A549 (cell line): Measurements from ENCODE around the gene DNAJC7.

Experiments
- ESRRA ChIP-seq: fragments of 150-350 bp; IDR thresholded peaks from 2 replicates; pipeline ENCODE4 v1.6.1; 2014; ENCODE audit warnings: mild to moderate bottlenecking, low read length, borderline replicate concordance
- HDAC2 ChIP-seq: fragments of 200-600 bp; sonication (generic); IDR thresholded peaks from 2 replicates; pipeline ENCODE4 v1.6.1; 2016
- JUN ChIP-seq, 2 experiments: fragments of >200 bp; sonication (Bioruptor Twin); formaldehyde crosslinking; IDR thresholded peaks; 2 replicates in 1 of 2; 3 replicates in 1 of 2; pipeline ENCODE4 v1.6.1; 2016 to 2017
- NFE2L2 ChIP-seq: fragments of 150-350 bp; conservative IDR thresholded peaks from 2 replicates; pipeline ENCODE4 v1.6.1; 2014; ENCODE audit warnings: low read length
- RAD21 ChIP-seq, 2 experiments: fragments of >200 bp in 1 of 2; sonication (Bioruptor Twin) in 1 of 2; formaldehyde crosslinking in 1 of 2; IDR thresholded peaks in 1 of 2; conservative IDR thresholded peaks in 1 of 2; 2 replicates in 1 of 2; 3 replicates in 1 of 2; pipeline ENCODE4 v1.6.1; 2012 to 2018; ENCODE audit warnings: inconsistent platforms in 1 of 2
- RARB ChIP-seq: fragments of 250-450 bp; sonication (Bioruptor Pico); IDR thresholded peaks from 2 replicates; pipeline ENCODE4 v1.8.0; 2021; ENCODE audit warnings: mild to moderate bottlenecking, moderate library complexity
- RCOR1 ChIP-seq: fragments of 150-350 bp; IDR thresholded peaks from 2 replicates; pipeline ENCODE4 v1.6.1; 2014; ENCODE audit warnings: antibody characterized with exemption, low read length, low read depth
- RFX5 ChIP-seq: fragments of 450-650 bp; IDR thresholded peaks from 2 replicates; pipeline ENCODE4 v1.7.1; 2014; ENCODE audit warnings: antibody characterized with exemption, mild to moderate bottlenecking, moderate library complexity
- RNF2 ChIP-seq: fragments of 200-600 bp; sonication (generic); IDR thresholded peaks from 2 replicates; pipeline ENCODE4 v1.6.1; 2016; ENCODE audit warnings: low read depth, mild to moderate bottlenecking, antibody characterized with exemption, moderate library complexity, borderline replicate concordance
- TF ChIP-seq, protein P1 (sequence below): fragments of >200 bp; sonication (Bioruptor Twin); formaldehyde crosslinking; IDR thresholded peaks from 3 replicates; pipeline ENCODE4 v1.5.1; 2016

DNA sequence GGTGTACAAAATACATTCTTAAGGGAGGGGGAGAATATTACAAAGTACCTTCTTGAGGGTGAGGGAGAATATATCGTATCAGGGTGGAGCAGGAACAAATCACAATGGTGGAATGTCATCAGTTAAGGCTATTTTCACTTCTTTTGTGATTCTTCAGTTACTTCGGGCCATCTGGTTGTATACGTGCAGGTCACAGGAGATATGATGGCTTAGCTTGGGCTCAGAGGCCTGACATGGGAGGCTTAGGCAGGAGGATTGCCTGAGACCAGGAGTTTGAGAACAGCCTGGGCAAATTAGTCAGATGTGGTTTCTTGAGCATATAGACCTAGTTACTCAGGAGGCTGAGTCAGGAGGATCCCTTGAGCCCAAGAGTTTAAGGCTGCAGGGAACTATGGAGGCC is 73.7 kb downstream of the DNAJC7 start:
- no peak for TF ChIP-seq NFE2L2
- no peak for TF ChIP-seq ESRRA
- no peak for TF ChIP-seq RCOR1
- no peak for TF ChIP-seq JUN (IDR thresholded peaks at IDR 0.05)
- TF ChIP-seq RARB (CRISPR knock-in tag) = no peak
- TF ChIP-seq, protein P1, sequence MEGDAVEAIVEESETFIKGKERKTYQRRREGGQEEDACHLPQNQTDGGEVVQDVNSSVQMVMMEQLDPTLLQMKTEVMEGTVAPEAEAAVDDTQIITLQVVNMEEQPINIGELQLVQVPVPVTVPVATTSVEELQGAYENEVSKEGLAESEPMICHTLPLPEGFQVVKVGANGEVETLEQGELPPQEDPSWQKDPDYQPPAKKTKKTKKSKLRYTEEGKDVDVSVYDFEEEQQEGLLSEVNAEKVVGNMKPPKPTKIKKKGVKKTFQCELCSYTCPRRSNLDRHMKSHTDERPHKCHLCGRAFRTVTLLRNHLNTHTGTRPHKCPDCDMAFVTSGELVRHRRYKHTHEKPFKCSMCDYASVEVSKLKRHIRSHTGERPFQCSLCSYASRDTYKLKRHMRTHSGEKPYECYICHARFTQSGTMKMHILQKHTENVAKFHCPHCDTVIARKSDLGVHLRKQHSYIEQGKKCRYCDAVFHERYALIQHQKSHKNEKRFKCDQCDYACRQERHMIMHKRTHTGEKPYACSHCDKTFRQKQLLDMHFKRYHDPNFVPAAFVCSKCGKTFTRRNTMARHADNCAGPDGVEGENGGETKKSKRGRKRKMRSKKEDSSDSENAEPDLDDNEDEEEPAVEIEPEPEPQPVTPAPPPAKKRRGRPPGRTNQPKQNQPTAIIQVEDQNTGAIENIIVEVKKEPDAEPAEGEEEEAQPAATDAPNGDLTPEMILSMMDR = no peak
- no peak for TF ChIP-seq RNF2
- no peak for TF ChIP-seq RAD21 (conservative IDR thresholded peaks at IDR 0.05 in 1 of 2, IDR thresholded peaks at IDR 0.05 in 1 of 2)
- no peak for TF ChIP-seq RFX5
- TF ChIP-seq HDAC2 = no peak
